Measurements from ENCODE around the gene PRDM1.
A peak's percentile ranks its signal among the peaks of the same experiment; 100 is the strongest.

Gene PRDM1

GRCh38 chr6:106079961-106080762 lies 6.0 kb upstream of the PRDM1 start:
- no peak for DNase-seq (ENCODE audit: low read depth)

GRCh38 chr6:106080763-106081095 lies 5.4 kb upstream of the PRDM1 start:
- no peak for DNase-seq (ENCODE audit: low read depth)
- no peak overlapping the region for H3K4me3 ChIP-seq (ENCODE audit: low read length)
- TF ChIP-seq CTCF (IDR thresholded peaks at IDR 0.05; ENCODE audit: insufficient read depth, low read depth, low read length, missing control alignments) = no peak

More at GRCh38 chr6:106079961-106080762, 6.0 kb upstream of the PRDM1 start:
- H3K4me3 ChIP-seq (ENCODE audit: low read length) = no peak overlapping the region
- no peak for TF ChIP-seq CTCF (IDR thresholded peaks at IDR 0.05; ENCODE audit: insufficient read depth, low read depth, low read length, missing control alignments)

DNA sequence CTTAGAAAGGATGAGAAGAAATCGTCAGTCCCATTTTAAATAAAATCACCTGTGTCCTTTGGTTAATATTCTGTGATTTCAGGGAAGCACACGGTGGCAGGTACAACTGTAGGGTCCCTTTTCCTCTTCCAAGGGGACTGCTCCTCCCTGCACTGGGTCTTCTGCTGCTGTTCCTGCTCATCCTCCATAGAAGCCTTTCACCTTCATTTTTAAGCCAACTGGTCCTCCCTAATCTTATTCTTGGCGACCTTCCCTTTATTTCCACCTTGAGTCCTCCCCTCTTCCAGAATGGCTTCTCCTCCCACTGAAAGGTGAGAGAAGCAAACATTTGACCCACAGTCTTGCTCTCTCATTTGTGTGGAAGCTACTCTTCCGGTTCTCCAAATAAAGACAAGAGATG lies 4.4 kb upstream of the PRDM1 start:
- no peak for TF ChIP-seq CTCF (IDR thresholded peaks at IDR 0.05; ENCODE audit: insufficient read depth, low read depth, low read length, missing control alignments)
- no peak overlapping the region for H3K4me3 ChIP-seq (ENCODE audit: low read length)
- no peak for DNase-seq (ENCODE audit: low read depth)

DNA sequence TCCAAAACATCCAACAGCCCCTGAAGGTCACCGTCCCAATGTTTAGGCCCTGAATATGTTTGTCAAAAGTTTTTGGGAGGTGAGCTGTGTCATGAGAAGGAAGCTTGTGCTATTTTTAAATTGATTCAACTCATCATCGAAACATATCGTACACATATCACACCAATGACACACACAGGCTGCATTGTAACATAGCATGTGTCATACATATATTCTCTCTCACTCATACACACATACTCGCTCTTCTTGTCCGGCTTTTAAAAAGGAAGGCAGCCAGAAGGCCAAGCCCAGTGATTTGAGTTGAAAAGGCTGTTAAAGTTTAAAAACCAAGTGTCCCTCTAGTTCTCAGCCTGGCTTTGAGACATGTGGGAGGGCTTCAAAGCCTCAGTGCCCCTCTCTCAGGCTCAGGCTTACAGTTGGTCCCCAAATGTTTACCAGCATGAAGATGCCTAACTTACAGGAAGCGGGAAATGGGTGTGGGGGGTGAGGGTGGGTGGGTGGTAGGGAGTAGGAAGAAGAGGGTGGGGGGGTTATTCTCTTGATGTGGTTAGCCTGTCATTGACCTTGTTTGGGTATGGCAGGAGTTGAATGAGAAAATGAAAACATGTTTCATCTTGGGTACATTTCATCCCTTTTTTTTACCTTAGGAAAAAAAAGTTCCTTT lies 3.3 kb upstream of the PRDM1 start:
- peak; percentile 95 for DNase-seq (ENCODE audit: low read depth)
- no peak overlapping the region for H3K4me3 ChIP-seq (ENCODE audit: low read length)
- TF ChIP-seq CTCF (IDR thresholded peaks at IDR 0.05; ENCODE audit: insufficient read depth, low read depth, low read length, missing control alignments) = no peak

GRCh38 chr6:106083618-106084017 lies 2.5 kb upstream of the PRDM1 start:
- TF ChIP-seq CTCF (IDR thresholded peaks at IDR 0.05; ENCODE audit: insufficient read depth, low read depth, low read length, missing control alignments) = no peak
- no peak for DNase-seq (ENCODE audit: low read depth)
- no peak overlapping the region for H3K4me3 ChIP-seq (ENCODE audit: low read length)

DNA sequence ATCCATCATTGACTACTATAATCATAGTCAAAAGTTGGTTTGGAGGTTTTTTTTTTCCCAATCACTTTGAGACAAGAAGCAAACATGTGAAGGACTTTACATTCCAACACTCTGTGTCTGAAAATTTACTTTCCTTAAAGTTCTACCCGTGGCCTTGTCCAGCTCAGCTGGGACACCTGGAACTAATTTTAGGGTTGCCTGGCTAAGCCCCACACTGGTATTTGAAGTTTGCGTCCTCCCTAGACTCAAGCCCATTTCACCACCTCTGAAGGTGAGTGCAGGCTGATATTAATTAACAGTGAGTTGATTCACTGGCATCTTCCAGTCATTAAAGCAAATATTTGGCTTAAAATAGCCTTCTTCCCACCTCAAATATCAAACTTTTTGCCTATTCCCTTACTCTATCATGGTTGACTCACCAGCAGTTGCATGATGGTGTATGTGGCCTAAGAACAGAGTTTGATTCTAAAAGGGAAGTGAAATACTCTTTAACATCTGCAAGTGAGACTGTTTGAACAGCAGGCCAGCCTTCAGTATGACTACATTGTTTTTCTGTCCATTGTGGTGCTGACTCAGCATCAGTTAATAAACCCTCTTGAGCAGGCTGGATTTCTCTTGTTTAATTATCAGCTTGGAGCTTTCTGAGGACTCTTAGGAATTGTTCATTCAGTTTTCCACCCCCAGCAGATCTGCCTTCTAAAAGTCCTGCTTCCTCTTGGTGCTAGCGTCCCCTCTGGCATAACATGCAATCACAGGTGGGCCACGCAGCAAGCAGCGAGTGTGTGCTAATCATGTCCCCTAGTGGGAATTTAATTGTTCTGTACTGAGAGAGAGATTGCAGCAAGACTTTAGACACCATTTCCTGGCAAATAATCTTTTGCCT lies 1.8 kb upstream of the PRDM1 start:
- peak; percentile 38 for TF ChIP-seq CTCF (IDR thresholded peaks at IDR 0.05; ENCODE audit: insufficient read depth, low read depth, low read length, missing control alignments)
- peak; percentile 86 for DNase-seq (ENCODE audit: low read depth)
- no peak overlapping the region for H3K4me3 ChIP-seq (ENCODE audit: low read length)
